ENCODE results near the gene TP63.
"Not testable (repeated sequence)": the region's sequence is repeated elsewhere in the genome, so short reads cannot be mapped to it uniquely, and the experiment has no call there.

The TP63 gene

DNA sequence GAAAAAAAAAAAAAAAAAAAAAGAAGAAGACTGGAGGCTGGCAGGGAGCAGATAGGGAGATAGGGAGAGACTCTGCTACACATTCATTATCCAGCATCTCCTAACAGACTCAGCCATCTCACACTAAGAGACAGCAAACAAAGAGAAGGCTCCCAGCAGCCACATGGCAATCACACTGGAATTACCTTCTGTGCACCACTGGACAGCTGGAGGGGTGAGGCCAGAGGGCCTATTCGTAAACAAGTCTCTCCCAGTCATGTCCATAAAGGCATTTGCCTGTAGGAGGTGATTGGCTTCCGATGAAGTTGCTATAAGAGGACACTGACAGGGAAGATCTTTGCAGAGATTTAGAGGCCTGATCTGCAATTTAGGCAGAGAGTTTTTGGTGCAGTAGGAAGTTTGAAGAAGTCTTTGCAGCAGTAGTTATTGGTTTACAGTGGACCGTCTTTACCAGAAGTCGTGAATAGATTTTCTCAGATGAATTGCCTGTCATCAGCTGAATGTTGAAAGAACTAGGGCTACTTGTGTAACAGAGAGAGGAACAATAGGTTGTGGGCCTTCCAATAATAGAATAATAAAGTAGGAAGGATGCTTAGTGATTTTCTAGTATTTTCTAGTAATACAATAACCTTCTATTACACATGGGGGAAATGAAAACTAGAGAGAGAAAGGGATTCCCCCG, 89.7 kb downstream of the TP63 start:
- in situ Hi-C loops (cut with HindIII; ENCODE audit: low sequenced_read_pairs) = no loop called here

DNA sequence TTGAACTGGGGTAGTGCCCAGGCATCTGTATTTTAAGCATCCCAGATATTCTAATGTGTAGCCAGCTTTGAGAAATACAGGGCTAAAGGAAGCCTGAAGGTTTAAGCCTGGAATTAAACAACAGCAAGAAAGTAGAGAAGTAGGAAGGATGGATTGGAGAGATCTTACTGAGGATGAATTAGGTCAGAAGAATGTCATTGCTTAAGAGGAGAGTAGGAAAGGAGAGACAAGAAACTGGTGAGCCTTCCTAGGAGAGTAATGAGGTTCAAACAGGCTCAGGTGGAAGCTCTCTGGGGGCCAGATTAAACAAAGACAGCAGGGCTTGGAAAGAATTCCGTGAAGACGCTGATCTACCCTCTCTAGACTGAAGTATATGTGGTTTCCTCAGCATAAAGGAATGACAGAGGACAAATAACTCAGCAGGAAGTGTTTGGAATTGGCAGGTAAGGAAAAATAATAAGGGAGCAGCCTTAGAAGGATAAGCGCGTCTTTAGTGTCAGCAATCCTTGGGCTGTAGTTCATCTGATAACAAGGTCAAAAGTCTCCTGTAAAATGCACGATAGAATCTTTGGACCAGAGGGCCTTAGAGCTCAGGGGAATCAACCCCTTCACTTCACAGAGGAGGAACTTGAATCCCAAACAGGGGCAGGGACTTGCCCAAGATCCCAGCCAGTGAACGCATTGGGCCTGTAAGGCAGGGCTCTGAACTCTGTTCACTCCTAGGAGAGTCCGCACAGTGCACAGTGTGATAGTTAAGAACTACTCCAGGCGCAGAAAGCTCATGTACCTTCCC, 90.9 kb downstream of the TP63 start:
- in situ Hi-C loops (cut with HindIII; ENCODE audit: low sequenced_read_pairs) = no loop called here

DNA sequence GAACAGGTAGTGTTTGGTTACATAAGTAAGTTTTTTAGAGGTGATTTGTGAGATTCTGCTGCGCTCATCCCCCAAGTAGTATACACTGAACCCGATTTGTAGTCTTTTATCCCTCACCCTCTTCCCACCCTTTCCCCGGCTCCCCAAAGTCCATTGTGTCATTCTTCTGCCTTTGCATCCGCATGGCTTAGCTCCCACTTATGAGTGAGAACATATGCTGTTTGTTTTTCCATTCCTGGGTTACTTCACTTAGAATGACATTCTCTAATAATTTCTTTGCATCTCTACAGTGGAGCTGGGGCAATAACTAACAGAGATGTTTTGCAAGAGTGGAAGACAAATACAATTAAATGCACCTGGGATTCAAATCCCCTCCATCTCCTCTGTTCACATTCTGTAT, 93.2 kb downstream of the TP63 start:
- in situ Hi-C loops (cut with HindIII; ENCODE audit: low sequenced_read_pairs) = no loop called here

DNA sequence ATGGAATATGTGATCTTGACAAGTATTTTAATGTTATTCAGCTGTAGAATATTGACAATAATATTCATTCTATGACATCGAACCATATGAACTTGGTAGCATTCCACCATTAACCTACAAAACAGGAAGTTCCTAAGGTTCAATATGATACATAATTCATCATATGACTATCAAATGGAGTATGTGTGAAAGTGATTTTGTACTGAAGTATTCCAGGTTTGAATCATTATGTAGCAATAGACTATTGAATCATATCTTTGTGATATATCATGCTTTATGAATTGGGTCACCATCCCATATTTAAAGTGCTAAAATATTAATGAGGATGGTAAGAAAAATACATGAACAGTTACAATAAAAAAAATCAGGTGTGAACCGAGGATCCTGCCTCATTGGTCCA, 95.1 kb downstream of the TP63 start:
- in situ Hi-C loops (cut with HindIII; ENCODE audit: low sequenced_read_pairs) = no loop called here

DNA sequence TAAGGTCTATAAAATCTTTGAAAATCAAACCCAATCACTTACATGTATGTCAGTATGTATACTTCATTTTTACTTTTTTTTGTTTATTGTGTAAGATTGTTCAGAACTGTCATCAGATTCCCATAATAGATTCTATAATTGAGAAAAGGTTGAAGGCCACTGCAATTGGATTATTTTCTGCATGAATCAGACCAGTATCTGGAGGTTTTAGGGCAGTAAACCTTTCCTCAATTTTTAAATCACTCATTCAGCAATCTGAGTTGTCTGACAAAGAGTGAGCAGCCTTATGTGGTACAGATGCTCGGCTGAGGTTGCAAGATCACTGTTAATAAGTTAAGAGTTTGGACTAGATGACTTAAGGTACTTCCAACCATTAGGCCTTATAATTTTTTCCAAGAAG, 96.0 kb downstream of the TP63 start:
- in situ Hi-C loops (cut with HindIII; ENCODE audit: low sequenced_read_pairs) = no loop called here

DNA sequence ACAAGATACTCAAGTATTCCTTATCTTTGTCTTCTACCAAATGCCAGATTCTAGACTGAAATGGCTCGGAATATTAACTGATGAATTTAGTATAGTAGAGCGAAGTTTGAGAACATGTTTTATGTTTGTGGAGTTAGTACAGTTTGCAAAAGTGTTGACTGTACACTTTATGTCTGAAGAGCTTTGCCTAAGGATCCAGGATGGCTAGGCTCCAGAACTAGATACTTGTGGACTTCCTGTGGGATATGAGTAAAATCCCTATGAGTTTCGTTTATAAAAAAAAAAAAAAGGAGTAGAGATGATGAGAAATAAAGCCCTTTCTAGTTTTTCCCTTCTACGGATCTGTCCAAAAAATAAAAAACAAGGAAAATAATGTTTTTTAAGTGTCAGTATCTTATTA, 96.7 kb downstream of the TP63 start:
- in situ Hi-C loops (cut with HindIII; ENCODE audit: low sequenced_read_pairs) = no loop called here

DNA sequence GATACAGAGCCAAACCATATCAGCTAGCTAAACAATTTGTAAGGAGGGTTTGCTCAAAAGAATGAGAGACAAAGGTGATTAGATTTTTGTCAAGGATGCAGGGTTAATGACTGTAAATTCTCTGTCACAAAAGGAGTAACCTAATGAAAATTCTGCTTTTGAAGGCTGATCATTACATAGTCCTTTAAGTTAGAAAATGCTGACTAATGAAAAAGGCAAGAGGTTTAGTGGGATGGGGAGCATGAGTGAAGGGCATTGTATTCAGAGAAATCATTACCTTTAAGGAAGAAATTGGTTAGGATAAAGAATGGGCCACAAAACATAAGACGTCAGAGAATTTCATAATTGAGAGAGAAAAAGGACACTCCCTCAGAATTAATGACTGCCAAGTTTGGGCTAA, 97.7 kb downstream of the TP63 start:
- in situ Hi-C loops (cut with HindIII; ENCODE audit: low sequenced_read_pairs) = no loop called here

DNA sequence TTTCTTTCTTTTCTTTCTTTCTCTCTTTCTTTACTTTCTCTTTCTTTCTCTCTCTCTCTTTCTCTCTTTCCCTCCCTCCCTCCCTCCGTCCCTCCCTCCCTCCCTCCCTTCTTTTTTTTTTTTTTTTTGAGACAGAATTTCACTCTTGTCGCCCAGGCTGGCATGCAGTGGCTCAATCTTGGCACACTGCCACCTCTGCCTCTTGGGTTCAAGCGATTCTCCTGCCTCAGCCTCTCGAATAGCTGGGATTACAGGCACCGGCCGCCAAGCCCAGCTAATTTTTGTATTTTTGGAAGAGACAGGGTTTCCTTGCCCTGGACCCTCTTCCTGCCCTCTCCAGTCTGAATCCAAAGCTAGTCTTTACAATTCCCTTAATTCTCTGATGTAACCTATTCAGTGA, 102.9 kb downstream of the TP63 start:
- in situ Hi-C loops (cut with HindIII; ENCODE audit: low sequenced_read_pairs) = no loop called here

DNA sequence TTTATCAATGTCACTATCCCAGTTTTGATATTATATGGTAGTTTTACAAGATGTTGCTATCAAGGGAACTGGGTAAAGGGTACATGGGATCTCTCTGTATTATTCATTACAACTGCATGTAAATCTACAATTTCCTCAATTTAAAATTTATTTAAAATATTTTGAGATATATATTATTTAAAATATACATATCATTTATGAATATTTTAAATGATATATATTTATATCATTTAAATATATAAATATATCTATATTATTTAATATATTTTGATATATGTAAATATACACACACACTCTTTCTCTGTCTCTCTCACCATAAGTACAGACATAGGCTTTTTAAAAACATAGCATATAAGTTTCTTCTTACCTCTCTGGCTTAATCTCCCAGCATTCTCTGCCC, 104.7 kb downstream of the TP63 start:
- in situ Hi-C loops (cut with HindIII; ENCODE audit: low sequenced_read_pairs) = no loop called here

DNA sequence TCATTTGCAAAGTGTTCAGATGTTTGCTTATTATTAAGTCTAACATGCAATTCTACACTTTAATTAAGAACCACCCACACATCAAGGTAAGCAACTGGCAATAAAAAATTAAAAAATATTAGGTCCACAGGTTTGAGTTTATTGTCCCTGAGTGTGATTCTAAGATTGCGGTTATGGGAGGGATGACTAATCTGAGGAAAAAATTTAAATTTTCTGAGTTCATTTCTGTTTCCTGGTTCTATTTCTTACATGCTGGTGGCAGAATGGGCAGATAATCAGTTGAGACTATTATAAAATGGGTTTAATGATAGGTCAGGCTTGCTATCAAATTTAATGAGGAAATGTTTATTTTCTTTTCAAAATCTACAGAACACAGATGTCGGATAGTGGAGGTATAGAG, 105.9 kb downstream of the TP63 start:
- in situ Hi-C loops (cut with HindIII; ENCODE audit: low sequenced_read_pairs) = no loop called here

DNA sequence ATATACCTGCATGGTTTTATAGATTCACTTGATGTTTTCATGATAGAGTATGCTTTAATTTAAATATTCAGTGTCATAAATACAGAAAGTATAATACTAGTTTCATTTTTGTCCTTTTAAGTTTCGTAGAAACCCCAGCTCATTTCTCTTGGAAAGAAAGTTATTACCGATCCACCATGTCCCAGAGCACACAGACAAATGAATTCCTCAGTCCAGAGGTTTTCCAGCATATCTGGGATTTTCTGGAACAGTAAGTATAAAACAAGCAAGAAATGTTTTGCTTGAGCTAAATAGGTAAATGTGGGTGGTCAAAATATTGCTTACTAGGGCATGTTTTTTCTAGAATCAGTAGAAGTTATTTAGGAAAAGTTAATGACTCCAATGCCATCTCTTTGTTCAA, 106.4 kb downstream of the TP63 start:
- in situ Hi-C loops (cut with HindIII; ENCODE audit: low sequenced_read_pairs) = no loop called here

DNA sequence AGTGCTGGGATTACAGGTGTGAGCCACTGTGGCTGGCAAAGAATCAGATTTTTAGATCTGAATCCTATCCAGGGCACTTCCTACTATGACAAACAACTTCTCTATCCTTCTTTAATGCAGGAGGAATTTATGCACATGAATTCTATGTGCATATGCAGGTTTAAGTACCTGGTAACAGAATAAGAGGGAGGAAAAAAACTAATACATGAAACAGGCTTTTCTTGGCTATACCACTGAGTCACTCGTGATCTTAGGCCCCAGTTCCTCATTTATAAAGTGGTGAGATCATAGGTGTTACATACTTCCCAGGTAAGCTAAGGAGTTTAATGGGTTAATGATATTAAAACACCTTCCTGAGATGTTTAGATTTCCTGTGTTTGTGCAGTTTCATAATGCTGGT, 108.2 kb downstream of the TP63 start:
- in situ Hi-C loops (cut with HindIII; ENCODE audit: low sequenced_read_pairs) = no loop called here

DNA sequence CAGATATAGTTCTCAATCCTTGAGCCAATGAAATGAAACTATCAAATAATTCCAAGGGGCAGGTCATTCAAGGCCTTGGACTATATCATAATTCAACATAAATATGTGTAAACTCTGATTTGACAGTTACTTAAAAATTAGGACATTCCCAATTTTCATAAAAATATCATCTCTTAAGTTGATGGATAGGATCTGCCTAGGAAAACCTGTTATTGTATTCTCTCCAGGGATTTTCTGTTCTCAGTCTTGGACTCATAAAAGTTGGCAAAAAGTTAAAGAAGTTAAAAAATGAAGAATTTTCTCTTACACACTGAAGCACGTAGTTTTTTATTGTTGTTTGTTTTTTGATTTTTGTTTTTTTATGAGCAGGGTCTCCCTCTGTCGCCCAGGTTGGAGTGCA, 109.0 kb downstream of the TP63 start:
- in situ Hi-C loops (cut with HindIII; ENCODE audit: low sequenced_read_pairs) = no loop called here

DNA sequence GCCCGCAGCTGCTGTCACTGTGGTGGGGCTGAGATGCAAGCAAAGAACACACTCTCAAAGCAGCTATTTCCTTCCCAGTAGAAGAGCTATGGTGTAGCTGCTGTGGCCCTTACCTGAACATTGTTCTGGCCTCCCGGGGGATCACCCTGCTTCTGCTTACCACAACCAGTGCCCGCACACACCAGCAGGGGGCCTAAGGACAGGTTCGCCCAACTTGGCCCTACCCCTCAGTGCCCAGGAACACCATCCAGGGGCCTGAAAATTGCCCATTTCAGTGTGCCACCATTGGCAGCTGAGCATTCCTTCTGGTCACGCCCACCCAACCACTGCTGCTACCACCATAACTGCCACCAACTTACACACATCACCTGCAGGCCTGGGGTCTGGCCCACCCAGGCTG, 113.0 kb downstream of the TP63 start:
- in situ Hi-C loops (cut with HindIII; ENCODE audit: low sequenced_read_pairs) = no loop called here

DNA sequence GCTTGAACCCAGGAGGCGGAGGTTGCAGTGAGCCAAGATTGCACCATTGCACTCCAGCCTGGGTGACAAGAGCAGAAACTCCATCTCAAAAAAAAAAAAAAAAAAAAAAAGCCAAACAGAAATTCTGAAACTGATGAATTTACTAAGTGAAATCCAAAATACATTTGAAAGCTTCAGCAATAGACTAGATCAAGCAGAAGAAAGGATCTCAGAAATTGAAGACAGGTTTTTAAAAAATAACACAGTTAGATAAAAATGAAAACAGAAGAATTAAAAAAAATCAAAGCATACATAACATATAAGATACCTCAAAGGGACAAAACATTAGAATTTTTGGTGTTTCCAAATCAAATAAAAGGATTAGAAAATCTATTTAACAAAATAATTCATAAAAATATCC, 114.4 kb downstream of the TP63 start:
- in situ Hi-C loops (cut with HindIII; ENCODE audit: low sequenced_read_pairs) = no loop called here

DNA sequence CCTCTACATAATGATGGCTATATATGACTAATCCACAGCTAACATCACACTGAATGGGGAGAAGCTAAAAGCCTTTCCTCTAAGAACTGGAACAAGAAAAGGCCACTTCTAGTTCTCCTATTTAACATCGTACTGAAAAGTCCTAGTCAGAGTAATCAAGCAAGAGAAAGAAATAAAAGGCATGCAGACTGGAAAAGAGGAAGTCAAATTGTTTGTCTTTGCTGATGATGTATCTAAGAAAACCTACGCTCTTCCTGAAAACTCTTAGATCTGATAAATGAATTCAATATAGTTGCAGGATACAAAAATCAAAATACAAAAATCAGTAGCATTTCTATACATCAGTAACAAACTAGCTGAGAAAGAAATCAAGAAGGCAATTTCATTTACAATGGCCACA, 116.9 kb downstream of the TP63 start:
- in situ Hi-C loops (cut with HindIII; ENCODE audit: low sequenced_read_pairs) = no loop called here

DNA sequence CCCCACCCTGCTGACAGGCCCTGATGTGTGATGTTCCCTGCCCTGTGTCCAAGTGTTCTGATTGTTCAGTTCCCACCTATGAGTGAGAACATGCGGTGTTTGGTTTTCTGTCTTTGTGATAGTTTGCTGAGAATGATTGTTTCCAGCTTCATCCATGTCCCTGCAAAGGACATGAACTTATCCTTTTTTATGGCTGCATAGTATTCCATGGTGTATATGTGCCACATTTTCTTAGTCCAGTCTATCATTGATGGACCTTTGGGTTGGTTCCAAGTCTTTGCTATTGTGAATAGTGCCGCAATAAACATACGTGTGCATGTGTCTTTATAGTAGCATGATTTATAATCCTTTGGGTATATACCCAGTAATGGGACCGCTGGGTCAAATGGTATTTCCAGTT, 119.8 kb downstream of the TP63 start:
- in situ Hi-C loops (cut with HindIII; ENCODE audit: low sequenced_read_pairs) = not testable (repeated sequence)

DNA sequence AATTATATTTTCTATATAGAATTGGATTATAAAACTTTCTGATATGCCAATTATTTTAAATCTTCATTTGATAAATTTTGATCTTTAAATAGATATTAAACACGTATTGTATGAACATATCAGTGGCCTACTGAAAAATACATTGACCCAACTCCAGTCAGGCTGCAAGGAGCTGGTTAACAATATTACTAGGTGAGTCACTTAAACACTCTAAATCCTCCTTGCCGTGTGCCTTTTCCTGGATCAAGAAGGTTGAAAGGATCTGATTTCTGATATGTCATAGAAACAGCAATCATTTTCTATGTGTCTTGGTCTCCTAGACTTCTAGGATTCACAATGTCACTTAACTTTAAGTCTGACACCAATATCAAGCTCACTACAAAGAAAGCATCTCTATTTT, 123.2 kb downstream of the TP63 start:
- in situ Hi-C loops (cut with HindIII; ENCODE audit: low sequenced_read_pairs) = no loop called here

DNA sequence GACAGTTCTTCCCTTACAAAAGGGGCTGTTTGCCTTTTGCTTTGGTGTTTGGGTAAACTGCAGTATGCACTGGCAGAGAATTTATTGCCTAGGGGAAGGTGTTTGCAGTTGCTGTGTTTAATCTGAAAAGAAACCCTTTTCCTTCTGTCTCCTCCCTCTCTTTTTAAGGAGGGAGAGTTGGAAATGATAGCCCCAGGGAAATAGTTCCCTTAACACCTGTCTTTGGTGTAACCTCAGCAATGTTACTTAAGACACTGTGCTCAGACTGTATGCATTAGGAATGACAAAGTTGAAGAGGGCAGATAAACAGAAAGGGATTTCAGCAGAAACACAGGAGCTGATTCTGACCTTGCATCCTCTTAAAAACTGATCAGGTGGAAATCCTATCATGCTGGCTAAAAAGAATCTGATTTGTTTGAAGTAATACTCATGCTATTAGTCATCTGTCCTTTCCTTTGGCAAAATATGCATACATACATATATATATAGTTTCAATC, 125.4 kb downstream of the TP63 start:
- in situ Hi-C loops (cut with HindIII; ENCODE audit: low sequenced_read_pairs) = no loop called here

DNA sequence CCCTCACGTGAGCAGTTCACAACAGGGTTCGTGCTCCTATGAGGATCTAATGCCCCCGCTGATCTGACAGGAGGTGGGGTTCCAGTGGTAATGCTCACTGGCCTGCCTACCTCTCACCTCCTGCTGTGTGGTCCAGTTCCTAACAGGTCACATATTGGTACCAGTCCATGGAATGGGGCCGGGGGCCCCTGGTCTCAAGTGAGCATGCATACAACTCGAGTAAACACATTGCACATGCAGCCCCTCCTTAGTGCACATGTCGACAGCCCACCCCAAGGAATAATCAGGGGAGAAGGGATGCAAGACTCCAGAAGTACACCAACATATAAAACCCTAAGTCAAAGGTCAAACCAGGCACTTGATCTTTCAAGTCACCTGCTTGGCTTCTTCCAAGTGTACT, 127.0 kb downstream of the TP63 start:
- in situ Hi-C loops (cut with HindIII; ENCODE audit: low sequenced_read_pairs) = no loop called here

DNA sequence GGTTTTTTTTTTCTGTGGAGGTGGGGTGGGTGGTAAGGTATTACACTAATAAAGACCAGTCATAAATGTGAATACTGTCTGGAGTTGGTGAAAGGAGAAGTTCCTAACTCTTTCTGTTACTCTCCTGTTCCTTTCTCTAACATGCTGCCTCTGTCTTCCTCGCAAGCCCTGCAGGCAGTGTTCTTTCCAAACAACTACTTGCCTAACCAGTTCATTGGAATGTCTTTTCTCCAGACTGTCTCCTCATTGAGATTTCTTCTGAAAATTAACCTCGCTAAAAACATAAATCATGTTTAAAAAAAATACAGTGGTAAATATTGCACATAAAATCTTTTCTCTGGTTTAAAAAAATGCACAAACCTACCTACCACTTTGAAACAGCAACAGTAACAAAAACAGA, 135.2 kb downstream of the TP63 start:
- in situ Hi-C loops (cut with HindIII; ENCODE audit: low sequenced_read_pairs) = no loop called here

DNA sequence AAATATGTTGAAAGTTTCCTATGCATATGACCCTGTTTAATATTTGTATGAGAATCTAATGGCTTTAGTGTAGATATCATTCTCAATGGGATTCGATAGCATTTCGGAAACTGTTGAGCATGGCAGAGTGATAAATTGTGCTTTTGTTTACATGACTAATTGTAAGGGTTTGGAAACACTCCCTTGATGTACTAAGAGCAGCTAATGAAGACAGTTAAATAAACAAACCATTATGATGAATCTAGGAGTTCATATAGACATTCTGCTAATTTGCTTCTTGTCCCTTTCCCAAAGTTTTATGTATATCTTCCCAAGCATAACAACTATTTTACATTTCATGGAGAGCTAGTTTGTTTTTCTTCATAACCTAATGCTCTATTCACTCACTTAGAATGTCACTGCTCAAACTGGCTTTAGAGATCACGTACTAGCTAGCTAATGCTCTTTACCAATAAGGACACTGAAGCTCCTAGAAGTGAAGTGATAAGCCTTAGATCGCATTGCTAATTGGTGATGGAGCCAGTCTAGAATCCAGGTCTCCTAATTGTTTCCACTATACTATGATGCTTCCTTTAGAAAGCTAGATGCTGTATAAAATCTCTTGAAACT, 140.8 kb downstream of the TP63 start:
- in situ Hi-C loops (cut with HindIII; ENCODE audit: low sequenced_read_pairs) = no loop called here
